ENCODE data around the gene IMPA2. TPM values are rescaled to one million over a fixed set of nuclear protein-coding genes. Genes with fewer than 3 reads are reported as not detected.

The IMPA2 gene
- total RNA-seq, 1 donor from 2014 or later = 61.0 TPM

DNA sequence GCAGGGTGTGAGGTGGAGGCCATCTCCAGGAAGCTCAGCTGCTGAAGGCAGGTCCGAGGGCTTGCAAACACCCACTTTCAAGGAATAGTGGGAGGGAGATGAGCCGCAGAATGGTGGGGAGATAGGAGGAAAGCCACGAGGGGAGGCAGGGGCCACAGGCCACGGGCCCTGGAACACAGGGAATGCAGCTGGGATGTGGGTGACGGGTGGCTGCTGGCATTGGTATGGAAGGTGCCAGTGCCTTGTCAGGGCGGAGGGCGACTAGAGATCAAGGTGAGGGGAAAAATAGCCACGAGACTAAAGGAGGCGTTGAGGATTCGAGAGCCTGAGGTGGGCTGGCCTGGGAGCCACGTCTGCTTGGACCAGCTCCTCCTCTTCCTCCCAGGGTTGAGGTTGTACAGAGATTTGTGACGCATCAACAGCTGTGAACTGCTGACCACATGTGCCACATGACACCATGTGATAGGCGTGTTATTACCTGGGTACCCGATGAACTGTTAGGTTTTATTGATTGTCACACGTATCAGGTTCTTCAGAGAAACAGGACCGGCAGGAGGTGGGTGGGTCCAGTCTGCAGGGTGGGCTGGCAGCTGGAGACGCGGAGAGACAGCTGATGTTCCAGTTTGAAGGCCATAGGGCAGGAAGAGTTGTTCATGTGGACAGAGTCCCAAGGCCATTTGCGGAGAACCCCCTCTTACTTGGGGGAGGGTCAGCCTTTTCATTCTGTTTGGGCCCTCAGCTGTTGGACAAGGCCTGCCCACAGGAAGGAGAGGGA, 9.9 kb downstream of the IMPA2 start:
- no peak for DNase-seq

DNA sequence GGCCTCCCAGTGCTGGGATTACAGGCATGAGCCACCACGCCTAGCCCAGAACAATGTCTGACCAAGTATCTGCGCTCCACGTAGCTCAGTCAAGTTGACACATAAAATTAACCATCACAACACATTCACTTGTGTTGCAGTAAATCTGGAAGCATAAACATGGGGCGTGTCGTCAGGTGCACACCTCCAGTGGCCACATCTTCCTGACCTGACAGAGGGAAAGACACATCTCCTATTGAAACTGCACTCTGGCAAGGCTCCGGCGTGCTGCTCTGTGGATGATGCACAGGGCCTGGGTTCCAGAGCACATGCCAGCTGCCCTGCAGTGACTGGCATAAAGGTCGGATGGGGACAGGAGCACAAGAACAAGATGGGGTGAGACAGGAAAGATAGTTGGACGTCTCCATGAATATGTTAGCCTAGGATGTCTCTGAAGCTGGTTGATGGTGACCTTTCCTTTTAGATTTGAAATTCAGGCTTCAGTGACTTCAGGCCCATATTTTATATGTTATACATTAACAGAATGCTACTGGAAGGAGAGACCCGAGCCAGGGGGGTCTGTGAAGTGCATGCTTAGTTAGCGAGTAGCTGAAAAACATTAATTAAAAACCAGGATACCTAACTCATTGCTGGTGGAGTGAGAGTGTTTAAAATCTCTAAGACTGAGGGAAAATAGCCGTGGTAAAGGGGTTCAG, 10.9 kb downstream of the IMPA2 start:
- DNase-seq = no peak

DNA sequence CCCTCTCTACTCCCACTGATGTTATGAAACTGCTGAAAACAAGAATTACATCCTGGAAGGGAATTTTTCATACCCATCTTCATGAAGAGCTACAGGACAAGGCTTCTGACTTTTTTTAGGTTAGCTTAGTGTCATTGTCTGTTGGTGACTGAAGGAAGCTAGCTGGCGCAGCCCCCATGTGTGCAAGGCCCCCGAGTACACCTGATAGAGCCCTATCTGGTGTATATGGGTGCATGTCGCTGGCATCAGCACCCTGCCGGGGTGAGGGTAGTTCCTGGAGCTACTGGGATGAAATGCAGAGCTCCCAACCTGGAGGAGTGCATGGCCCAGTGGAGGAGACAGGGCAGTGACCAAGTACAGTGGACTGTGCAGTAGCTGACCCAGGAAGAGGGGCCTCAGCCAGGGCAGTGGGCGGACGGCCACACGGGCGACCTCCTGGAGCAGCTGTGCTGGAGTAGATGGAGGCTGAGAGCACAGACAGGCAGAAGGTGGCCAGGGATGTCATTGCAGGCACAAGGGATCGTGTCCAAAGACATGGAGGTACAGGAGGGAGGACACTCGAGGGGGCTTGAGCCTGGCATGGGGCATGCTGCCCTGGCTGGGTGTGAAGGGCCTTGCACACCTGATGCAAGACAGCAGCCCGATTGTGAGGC, 12.1 kb downstream of the IMPA2 start:
- DNase-seq = no peak

DNA sequence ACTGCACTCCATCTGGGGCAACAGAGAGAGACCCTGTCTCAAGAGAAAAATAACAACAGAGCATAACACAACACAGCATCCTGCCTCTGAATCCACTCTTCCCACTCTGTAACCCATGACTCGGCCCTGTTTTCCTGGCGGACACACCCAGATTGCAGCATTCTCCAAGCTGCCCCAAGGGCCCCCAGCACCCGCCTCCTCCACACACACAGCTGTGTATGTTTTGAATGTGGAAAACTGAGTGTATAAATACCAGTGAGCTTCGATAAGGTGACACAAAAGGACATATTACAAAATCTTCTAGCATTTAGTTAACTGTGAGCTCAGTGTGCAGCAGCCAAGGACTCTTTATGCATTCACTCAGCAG, 13.0 kb downstream of the IMPA2 start:
- DNase-seq = peak; percentile 60

DNA sequence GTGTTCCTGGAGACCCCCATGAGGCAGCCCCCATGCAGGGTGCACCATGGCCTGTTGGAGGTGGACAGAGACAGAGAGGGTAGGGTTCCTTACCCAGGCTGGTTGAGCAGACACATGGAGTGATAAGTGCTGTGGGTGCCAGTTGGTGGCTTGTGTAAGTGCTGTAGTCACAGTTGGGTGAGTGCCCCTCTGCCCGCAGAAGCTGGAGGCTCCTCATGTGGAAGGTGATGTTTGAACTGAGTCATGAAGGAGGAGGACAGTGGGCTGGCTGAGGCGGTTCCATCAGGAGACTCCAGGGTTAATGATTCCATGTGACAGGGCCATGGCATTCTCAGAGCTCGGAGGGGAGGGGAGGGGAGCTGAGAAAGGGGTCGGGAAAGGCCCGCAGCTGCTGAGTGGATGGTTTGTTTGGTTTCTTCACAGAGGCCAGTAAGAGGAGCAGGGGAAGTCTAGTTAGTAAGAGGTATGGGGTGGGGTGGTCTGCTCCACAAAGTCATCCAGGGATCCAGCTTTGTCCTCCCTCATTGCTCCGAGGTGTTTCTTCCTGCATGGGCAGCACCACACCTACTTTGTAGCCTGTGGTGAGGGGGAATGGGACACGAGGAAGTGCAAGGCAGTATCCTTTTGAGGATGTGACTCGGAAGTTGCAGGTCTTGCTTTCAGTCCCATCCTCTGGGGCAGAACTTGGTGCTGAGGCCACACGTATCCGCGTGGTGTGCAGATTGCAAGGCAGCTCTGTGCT, 13.6 kb downstream of the IMPA2 start:
- DNase-seq = no peak

DNA sequence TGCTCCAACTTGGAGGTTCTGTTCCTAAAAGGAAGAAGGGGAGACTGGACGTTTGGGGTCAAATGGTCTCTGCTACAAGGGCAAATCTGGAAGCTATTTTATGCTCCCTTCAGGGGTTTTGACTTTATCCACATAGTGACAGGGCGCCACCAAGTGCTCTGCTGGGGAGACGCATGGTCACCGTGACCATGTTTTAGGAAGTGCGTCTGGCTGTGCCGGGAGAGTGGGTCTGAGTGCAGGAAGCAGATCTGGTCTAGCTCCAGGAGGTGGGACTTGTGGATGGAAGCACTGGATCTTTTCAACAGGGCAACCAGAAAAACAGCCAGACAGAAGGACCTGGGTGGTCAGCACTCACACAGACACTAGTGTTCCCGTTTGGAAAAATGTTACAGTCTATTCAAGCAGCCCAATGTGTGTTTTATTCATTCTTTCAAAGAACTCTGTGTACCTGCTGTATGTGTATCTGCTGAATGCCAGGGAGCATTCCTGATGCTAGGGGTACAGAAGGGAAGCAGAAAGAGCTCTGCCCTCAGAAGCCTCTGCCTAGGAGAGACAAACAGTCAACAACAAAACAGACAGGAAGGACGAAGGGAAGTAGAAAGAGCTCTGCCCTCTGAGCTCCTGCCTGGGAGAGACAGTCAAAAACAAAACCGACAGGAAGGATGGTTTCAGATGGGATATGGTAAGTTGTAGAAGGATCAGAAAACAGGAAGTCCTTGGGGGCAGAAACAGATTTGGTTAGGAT, 14.3 kb downstream of the IMPA2 start:
- peak; percentile 51 for DNase-seq

DNA sequence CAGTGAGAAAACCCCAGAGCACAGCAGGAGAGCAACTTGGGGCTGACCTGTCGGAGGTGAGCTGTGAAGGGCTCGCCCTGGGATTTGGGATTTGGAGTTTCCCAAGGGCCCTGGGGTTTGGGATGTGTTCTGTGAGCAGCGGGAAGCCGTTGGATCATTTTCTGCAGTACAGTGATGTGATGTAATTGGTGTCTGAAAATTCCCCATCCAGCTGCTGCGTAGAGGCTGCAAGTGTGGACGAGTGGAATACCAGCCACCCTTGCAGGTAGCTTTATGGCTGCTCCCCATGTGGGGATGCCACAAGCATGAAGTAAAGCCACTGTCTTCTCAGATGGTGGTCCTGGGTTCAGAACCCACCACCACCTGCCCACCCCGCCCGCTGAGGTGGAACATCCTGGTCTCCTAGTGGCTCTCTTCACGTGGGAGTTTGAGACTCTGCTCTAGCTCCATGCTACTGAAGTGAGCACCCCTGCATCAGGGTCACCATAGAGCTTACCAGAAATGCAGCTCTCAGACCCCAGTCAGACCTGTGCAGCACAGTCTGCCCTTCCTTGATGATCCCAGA, 15.0 kb downstream of the IMPA2 start:
- no peak for DNase-seq

DNA sequence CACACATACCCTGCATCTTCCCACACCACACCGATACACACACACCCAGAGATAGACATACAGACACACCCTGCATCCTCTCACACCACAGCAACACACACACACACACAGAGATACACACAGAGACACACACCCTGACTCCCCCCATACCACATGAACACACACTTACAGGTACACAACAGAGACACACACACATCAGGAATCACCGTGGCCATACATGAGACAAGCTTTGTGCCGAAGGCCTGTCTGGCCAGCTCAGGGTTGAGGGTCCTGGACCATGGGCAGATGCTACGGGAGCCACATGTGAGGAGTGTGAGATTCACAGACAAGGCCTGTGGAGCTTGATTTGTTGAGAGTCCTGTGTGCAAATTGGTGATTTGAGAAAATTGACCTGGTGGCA, 15.6 kb downstream of the IMPA2 start:
- no peak for DNase-seq

DNA sequence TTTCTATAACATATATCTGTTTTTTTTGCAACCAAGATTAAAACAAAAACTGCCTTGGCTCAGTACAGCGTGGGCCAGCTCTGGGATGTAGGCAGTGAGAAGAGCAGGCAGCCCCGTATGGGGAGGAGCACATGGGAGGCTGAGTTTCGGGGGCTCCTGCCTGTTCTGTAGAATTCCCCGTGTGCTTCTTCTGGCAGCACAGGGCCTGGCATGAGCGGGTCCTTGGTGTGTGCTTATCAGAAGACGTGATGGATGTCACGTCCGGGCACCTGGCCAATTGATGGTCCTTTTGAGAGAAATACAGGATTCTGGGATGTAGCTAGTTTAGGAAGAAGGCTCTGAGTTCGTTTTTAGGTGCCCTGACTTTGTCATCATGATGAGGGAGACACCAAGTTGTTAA, 16.2 kb downstream of the IMPA2 start:
- DNase-seq = no peak

DNA sequence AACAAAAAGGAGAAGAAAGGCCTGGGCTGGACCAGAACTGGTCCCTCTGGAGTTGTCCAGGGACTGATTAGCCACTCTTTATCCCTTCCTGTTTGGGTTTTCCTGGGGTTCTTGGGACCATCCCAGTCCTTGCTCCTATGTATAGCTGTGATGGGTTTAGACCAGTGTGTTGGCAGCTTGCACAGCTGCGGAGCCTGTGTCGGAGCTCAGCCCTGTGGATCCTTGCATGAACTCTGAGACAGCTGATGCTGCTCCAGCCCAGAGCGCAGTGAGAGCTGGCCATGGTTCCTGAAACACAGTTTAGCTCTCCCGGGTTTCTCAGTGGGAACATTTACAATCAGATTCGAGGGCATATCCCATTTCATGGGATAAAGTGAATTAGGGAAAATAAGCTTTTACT, 16.9 kb downstream of the IMPA2 start:
- no peak for DNase-seq

DNA sequence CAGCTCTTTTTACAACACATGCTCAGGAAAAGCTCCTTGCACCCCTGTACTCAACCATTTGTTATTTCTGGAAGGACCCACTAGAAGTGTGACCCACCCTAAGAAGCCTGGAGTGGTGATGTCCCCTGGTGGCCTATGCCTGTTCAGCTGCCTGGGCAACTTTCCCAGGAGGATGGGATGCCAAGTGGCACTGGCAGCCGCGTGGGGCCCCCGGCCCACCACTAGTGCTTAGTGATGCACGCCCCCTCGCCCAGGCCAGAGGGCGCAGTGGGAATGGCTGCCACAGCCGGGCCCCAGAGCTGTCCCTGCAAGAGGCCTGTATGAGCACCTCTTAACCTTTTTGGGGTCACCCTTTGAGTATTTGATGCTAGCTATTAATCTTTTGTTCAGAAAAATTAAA, 18.1 kb downstream of the IMPA2 start:
- no peak for DNase-seq

DNA sequence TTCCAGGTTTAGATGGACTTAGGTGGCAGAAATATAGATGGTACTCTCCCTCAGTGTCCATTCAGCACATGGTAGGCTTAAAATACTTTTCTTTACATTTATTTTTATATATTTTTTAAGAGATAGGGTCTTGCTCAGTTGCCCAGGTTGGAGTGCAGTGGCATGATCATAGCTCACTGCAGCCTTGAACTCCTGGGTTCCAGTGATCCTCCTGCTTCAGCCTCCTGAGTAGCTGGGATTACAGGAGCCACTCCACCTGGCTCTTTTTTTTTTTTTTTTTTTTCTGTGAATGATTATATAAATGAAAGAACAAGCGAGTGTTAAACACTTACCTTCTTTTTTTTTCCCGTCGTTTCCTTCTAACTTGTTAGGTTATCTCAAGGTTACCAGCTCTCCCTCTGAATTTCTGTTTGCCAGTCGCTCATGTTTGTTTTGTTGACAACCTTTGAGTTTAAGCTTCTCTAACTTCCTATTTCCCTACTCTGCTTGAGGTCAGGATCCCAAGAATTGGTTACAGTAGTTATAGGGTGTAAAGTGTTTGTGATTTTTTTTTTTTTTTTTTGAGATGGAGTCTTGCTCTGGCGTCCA, 18.9 kb downstream of the IMPA2 start:
- DNase-seq = no peak

DNA sequence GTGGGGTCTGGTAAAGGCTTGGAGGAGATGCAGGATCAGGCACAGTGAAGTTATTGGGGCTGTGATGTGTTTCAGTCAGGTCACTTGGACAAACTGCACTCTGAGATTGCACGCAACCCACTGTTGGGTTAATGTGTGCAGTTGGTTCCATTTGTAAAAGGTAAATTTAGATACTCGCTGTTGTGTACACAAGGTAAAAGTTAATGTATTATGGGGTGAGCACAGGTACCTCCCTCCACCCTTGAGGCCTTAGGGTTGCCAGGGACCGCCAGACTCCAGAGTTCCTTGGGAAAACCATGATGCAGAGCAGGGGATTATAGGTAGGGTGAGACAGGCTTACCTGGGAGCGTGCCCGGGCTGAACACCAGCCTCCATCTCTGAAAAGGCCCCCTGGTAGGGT, 20.1 kb downstream of the IMPA2 start:
- no peak for DNase-seq

DNA sequence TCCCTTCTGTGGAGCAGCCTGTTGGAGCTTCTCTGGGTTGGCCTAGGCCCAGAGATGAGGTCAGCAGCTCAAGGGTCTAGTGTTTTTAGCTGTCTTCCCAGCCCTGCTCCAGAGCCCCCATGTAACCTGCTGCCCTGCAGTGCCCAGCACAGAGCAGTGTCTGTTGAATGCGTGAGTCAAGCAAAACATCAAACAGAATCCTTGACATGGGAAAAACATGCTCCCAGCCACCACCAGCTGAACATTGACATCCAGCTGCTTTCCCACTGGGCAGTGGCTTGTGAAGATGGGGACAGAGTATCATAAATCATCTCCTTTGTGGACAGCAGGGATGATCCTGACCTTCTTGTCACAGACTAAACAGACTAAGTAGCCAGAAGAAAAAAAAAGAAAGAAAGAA, 22.6 kb downstream of the IMPA2 start:
- DNase-seq = no peak

DNA sequence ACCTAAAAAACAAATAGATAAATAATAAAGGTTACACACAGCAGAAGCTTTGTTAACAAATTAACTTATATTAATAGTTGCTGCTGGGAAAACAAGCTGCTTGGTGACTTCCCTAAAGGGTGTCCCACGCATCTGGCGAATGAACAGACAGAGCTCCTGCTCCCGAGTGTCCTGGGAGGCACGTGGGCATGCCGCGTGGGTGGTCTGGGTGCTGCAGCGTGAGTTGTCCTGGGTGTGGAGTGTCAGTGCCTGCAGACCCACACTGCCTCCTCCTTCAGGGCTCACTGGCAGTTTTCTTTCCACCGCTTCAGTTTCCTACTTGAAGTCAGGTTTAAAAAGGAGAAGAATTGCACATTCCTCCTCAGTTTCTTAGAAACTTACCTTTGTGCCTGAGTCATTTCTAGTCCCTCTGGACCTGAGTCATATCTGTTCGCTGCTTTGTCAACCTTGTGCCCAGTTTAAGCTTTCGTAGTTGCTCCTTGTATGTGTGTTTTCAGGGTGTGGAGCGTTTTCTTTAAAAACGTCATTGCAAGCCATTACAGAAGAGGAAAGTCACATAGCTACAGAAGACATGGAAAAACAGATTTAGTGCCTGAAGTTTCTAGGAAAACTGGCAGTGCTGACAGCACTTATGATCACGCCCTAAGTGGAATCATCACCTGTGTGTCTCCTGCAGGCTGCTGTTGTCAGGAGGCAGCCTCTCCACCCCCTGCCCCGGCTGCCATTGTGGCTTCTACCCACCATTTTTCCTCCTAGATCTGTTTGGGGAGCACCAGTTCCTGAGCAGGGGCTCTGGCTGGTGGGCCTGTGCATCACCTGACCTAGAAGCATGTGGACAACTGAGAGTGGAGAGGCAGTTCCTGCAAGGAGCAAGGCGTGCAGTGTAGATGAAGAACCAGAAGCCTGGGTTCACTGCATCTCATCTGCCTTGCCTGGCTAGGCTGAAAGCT, 24.5 kb downstream of the IMPA2 start:
- no peak for DNase-seq

DNA sequence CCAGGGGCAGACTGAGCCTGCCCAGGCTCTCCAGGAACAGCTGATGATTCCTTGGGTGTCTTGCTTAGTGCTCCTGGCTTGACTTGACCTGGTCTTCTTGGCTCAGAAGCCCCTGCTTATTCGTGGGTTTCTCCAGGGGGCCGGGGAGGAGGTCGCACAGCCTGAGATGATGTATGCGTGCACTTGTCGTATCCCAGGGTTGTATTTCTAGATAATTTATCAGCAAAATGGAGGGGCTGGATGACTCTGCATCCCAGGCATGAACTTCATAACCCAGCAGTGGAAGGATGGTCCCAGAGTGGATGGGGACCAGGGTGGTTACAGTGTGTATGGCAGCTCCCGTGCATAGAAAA, 25.2 kb downstream of the IMPA2 start:
- DNase-seq = no peak

DNA sequence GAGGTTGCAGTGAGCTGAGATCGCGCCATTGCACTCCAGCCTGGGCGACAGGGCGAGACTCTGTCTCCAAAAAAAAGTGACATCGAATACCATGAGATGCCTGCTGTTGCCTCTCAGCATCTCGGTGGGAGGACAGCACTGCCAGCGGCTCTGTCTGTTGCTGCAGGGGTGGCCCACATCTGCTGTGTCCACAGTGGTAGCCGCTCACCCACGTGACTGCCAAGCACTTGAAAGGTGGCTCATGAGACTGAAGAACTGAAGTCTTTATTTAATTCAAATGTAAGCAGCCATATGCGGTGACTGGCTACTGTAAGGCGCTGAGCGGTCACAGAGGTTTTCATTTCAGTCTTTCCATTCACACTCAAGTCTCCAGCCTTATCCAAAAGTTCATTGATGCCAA, 25.8 kb downstream of the IMPA2 start:
- no peak for DNase-seq

DNA sequence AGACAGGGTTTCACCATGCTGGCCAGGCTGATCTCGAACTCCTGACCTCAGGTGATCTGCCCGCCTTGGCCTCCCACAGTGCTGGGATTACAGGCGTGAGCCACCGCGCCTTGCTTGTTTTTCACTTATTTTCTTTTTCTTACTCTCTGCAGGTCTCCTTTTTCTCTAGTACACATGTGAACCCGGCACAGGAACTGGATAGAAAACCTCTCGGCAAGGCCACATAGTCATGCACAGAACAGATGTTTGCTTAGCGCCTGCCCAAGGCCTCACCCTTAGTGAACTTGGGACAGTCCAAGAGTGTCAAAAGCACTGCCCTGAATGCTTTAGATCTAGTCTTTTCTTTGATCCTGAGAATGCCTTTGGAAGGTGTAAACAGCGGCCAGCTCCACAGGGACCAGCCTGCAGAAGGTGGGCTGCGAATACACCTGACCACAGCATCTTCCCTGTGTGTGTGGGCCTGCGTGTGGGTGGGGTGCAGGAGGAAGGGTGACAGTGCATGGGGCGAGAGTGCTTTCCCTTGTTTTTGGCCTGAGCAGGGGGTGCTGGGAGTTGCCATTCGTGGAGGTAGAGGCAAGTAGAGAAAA, 27.0 kb downstream of the IMPA2 start:
- no peak for DNase-seq

DNA sequence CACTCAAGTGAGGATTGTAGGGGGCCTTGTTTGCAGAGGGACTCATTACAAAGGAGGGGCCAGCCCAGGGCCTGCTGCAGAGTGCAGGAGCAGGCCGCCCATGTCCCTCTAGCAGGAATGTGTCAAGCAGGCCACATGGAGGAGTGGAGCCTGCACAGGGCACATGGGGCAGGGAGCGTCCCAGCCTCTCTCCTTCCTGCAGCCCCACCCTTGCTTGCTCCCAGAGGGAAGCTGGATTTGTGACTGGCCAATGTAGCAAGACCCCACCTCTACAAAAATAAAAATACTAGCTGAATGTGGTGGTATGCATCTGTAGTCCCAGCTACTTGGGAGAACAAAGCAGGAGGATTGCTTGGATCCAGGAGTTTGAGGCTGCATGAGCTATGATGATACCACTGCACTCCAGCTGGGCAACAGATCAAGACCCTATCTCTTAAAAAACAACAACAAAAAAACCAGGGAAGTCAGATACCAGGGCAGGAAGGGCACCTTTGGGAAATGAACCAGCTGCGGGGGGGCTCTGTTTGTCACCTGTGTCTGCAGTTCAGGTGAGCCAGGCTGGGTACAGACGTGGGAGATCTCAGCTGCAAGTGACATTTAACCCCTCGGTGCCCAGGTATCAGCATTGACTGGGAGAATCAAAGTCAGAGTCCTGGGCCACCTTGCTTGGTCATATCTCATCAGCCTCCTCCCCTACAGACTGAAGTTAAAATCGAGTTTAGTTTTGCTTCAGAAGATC, 27.7 kb downstream of the IMPA2 start:
- no peak for DNase-seq
